ENCODE measurements around the gene DNAJB1. TPM values are rescaled to one million over a fixed set of nuclear protein-coding genes. Genes with fewer than 3 reads are reported as not detected.
A peak's percentile ranks its signal among the peaks of the same experiment; 100 is the strongest.
"Not testable (repeated sequence)": the region's sequence is repeated elsewhere in the genome, so short reads cannot be mapped to it uniquely, and the experiment has no call there.

The DNAJB1 gene
- 87.0 and 98.1 TPM in 2 replicates for total RNA-seq (2014; rRNA removed; shearing (Covaris generic))

GRCh38 chr19:14517840-14518505, at the start of gene DNAJB1:
Gene DNAJB1, minus strand, starts transcription at chr19:14518397. Its CDS starts 48 bp downstream, at chr19:14518349.
- peak; percentile 84 for DNase-seq (ENCODE audit: low read depth)

GRCh38 chr19:14567079-14567478, 48.9 kb upstream of the DNAJB1 start:
- DNase-seq (ENCODE audit: low read depth), result no peak

- no peak for DNase-seq (ENCODE audit: low read depth)
Measured at GRCh38 chr19:14566712-14567077, 48.5 kb upstream of the DNAJB1 start.

- DNase-seq (ENCODE audit: low read depth), result no peak
Measured at GRCh38 chr19:14565765-14566711, 47.8 kb upstream of the DNAJB1 start.

GRCh38 chr19:14565298-14565679, 47.1 kb upstream of the DNAJB1 start:
- no peak for DNase-seq (ENCODE audit: low read depth)

GRCh38 chr19:14564652-14565297, 46.6 kb upstream of the DNAJB1 start:
- DNase-seq (ENCODE audit: low read depth), result not testable (repeated sequence)

- peak; percentile 51 for DNase-seq (ENCODE audit: low read depth)
Measured at GRCh38 chr19:14563989-14564651, 45.9 kb upstream of the DNAJB1 start.

GRCh38 chr19:14563590-14563926, 45.4 kb upstream of the DNAJB1 start:
- no peak for DNase-seq (ENCODE audit: low read depth)

GRCh38 chr19:14562660-14563589, 44.7 kb upstream of the DNAJB1 start:
- DNase-seq (ENCODE audit: low read depth), result no peak

- peak; percentile 61 for DNase-seq (ENCODE audit: low read depth)
Measured at GRCh38 chr19:14561847-14562351, 43.7 kb upstream of the DNAJB1 start.

- DNase-seq (ENCODE audit: low read depth), result no peak
Measured at GRCh38 chr19:14561249-14561648, 43.1 kb upstream of the DNAJB1 start.

GRCh38 chr19:14560776-14561108, 42.5 kb upstream of the DNAJB1 start:
- no peak for DNase-seq (ENCODE audit: low read depth)

- DNase-seq (ENCODE audit: low read depth), result no peak
Measured at GRCh38 chr19:14559916-14560775, 41.9 kb upstream of the DNAJB1 start.

- no peak for DNase-seq (ENCODE audit: low read depth)
Measured at GRCh38 chr19:14558370-14559066, 40.3 kb upstream of the DNAJB1 start.

- peak; percentile 85 for DNase-seq (ENCODE audit: low read depth)
Measured at GRCh38 chr19:14556662-14557188, 38.5 kb upstream of the DNAJB1 start.

GRCh38 chr19:14555918-14556661, 37.9 kb upstream of the DNAJB1 start:
- no peak for DNase-seq (ENCODE audit: low read depth)

- DNase-seq (ENCODE audit: low read depth), result no peak
Measured at GRCh38 chr19:14554382-14554812, 36.2 kb upstream of the DNAJB1 start.

- DNase-seq (ENCODE audit: low read depth), result no peak
Measured at GRCh38 chr19:14553939-14554243, 35.7 kb upstream of the DNAJB1 start.

All from Daoy (cell line).